Epithelial cell of esophagus (primary cell): Measurements from ENCODE around the gene B9D2.

Experiments used
- DNase-seq: peaks from one replicate; pipeline ENCODE4 v3.0.0; 2010; ENCODE audit warnings: low read depth
- H3K4me3 ChIP-seq: 2 replicates; pipeline ENCODE4 v1.5.1; 2011; ENCODE audit warnings: mild to moderate bottlenecking, low read length, control low read depth
- CTCF ChIP-seq: IDR thresholded peaks from 2 replicates; pipeline ENCODE4 v1.5.1; 2011; ENCODE audit warnings: low read depth, mild to moderate bottlenecking, low read length, control low read depth, inconsistent platforms; ENCODE audit not compliant: insufficient read depth; ENCODE audit errors: missing control alignments

Gene B9D2

GRCh38 chr19:41408256-41408655 lies 44.3 kb upstream of the B9D2 start:
- no peak overlapping the region for H3K4me3 ChIP-seq
- no peak for DNase-seq
- no peak for TF ChIP-seq CTCF

- no peak for DNase-seq
- no peak overlapping the region for H3K4me3 ChIP-seq
These were observed 43.3 kb upstream of the B9D2 start for GRCh38 chr19:41407271-41407670.

GRCh38 chr19:41405776-41406175 lies 41.8 kb upstream of the B9D2 start:
- no peak for TF ChIP-seq CTCF
- H3K4me3 ChIP-seq = no peak overlapping the region
- DNase-seq = no peak

More at GRCh38 chr19:41407271-41407670, 43.3 kb upstream of the B9D2 start:
- TF ChIP-seq CTCF = no peak

GRCh38 chr19:41403181-41403970 lies 39.4 kb upstream of the B9D2 start:
- no peak for TF ChIP-seq CTCF
- no peak for DNase-seq
- no peak overlapping the region for H3K4me3 ChIP-seq

- no peak overlapping the region for H3K4me3 ChIP-seq
- no peak for DNase-seq
- no peak for TF ChIP-seq CTCF
These were observed 38.1 kb upstream of the B9D2 start for GRCh38 chr19:41402010-41402409.

- no peak overlapping the region for H3K4me3 ChIP-seq
- TF ChIP-seq CTCF = no peak
- DNase-seq = no peak
These were observed 37.5 kb upstream of the B9D2 start for GRCh38 chr19:41401483-41401882.

GRCh38 chr19:41399525-41399924 lies 35.6 kb upstream of the B9D2 start:
- no peak for TF ChIP-seq CTCF
- no peak for DNase-seq
- no peak overlapping the region for H3K4me3 ChIP-seq
